IMR-90 (cell line): ENCODE results near the gene URB1. TPM values are rescaled to one million over a fixed set of nuclear protein-coding genes. Genes with fewer than 3 reads are reported as not detected.

Experiments used
- ATAC-seq: fragments of 200-7000 bp; cut with Tn5 transposase; 2 replicates; pipeline ENCODE4 v1.9.1; 2020; ENCODE audit warnings: low read depth, mild to moderate bottlenecking, moderate library complexity
- BruUV-seq: library from RNA; stranded (reverse); fragments of 400-500 nt; replicated peaks from 2 replicates; lab custom pipeline; 2021; lab: Mats Ljungman, UMichigan
- CTCF ChIA-PET: fragments of 300-600 bp; formaldehyde crosslinking; extraction: SDS; loops from one replicate; lab custom pipeline; 2021; ENCODE audit warnings: antibody characterized with exemption; lab: Yijun Ruan, JAX
- POLR2A ChIA-PET: fragments of 300-600 bp; sonication (Branson Sonifier 250); formaldehyde crosslinking; loops from one replicate; lab custom pipeline; 2022; ENCODE audit warnings: antibody characterized with exemption; ENCODE audit not compliant: unreplicated experiment; lab: Charles Lee
- DNase-seq: peaks from one replicate; pipeline ENCODE4 v3.0.0; 2013
- H2AFZ ChIP-seq: replicated peaks from 2 replicates; pipeline ENCODE3; 2013; ENCODE audit warnings: low read length, mild to moderate bottlenecking; ENCODE audit not compliant: poor library complexity
- H2AK5ac ChIP-seq: 2 replicates; pipeline ENCODE4 v1.6.1; 2013; ENCODE audit warnings: low read depth, low read length, inconsistent platforms
- H2AK9ac ChIP-seq: replicated peaks from 2 replicates; pipeline ENCODE3; 2013; ENCODE audit warnings: mild to moderate bottlenecking, low read depth, low read length, moderate library complexity; ENCODE audit not compliant: poor library complexity
- H2BK120ac ChIP-seq: 2 replicates; pipeline ENCODE4 v1.6.1; 2013; ENCODE audit warnings: low read depth, low read length, inconsistent platforms
- H2BK15ac ChIP-seq: 3 replicates; pipeline ENCODE4 v1.6.1; 2013; ENCODE audit warnings: low read depth, low read length, inconsistent platforms
- H2BK20ac ChIP-seq: 2 replicates; pipeline ENCODE4 v1.6.1; 2013; ENCODE audit warnings: low read depth, mild to moderate bottlenecking, inconsistent platforms, low read length, moderate library complexity
- H2BK5ac ChIP-seq: 2 replicates; pipeline ENCODE4 v1.6.1; 2013; ENCODE audit warnings: mild to moderate bottlenecking, low read depth, low read length, inconsistent platforms; ENCODE audit not compliant: poor library complexity, severe bottlenecking
- H3K14ac ChIP-seq: replicated peaks from 2 replicates; pipeline ENCODE4 v1.6.1; 2013; ENCODE audit warnings: low read depth, low read length, inconsistent platforms
- H3K18ac ChIP-seq: 2 replicates; pipeline ENCODE4 v1.6.1; 2013; ENCODE audit warnings: low read depth, low read length, control low read depth
- H3K23ac ChIP-seq: 2 replicates; pipeline ENCODE4 v1.6.1; 2013; ENCODE audit warnings: low read depth, low read length, inconsistent platforms
- H3K27ac ChIP-seq: 2 replicates; pipeline ENCODE4 v1.5.1; 2013; ENCODE audit warnings: mild to moderate bottlenecking, control low read depth, low read length; ENCODE audit not compliant: insufficient read depth
- H3K27me3 ChIP-seq: 2 replicates; pipeline ENCODE4 v1.6.1; 2013; ENCODE audit warnings: low read length; ENCODE audit not compliant: control insufficient read depth, insufficient read depth
- H3K36me3 ChIP-seq: 2 replicates; pipeline ENCODE4 v1.6.1; 2013; ENCODE audit warnings: low read length, mixed read lengths; ENCODE audit not compliant: control insufficient read depth, insufficient read depth
- H3K4ac ChIP-seq: 2 replicates; pipeline ENCODE4 v1.6.1; 2013; ENCODE audit warnings: low read depth, low read length, inconsistent platforms
- H3K4me1 ChIP-seq: 2 replicates; pipeline ENCODE4 v1.6.1; 2013; ENCODE audit warnings: low read length, mixed read lengths; ENCODE audit not compliant: control insufficient read depth, insufficient read depth
- H3K4me2 ChIP-seq: 2 replicates; pipeline ENCODE4 v1.6.1; 2013; ENCODE audit warnings: low read depth, mild to moderate bottlenecking, control low read depth, low read length, moderate library complexity
- H3K4me3 ChIP-seq: 2 replicates; pipeline ENCODE4 v1.5.1; 2013; ENCODE audit warnings: low read depth, mild to moderate bottlenecking, control low read depth, low read length, moderate library complexity; ENCODE audit not compliant: insufficient read depth
- H3K56ac ChIP-seq: 2 replicates; pipeline ENCODE4 v1.6.1; 2013; ENCODE audit warnings: low read length, inconsistent platforms; ENCODE audit not compliant: insufficient read depth; ENCODE audit errors: extremely low read depth
- H3K79me1 ChIP-seq, 2 experiments: 2 replicates each; pipeline ENCODE4 v1.6.1; 2013; ENCODE audit warnings: low read length in 2 of 2, inconsistent platforms in 1 of 2, low read depth in 1 of 2
- H3K9ac ChIP-seq: 2 replicates; pipeline ENCODE4 v1.6.1; 2013; ENCODE audit warnings: low read depth, low read length, control low read depth
- H3K9me1 ChIP-seq: 2 replicates; pipeline ENCODE4 v1.6.1; 2013; ENCODE audit warnings: low read length, inconsistent platforms; ENCODE audit not compliant: insufficient read depth
- H3K9me3 ChIP-seq: 2 replicates; pipeline ENCODE4 v1.6.1; 2013; ENCODE audit warnings: low read length; ENCODE audit not compliant: control insufficient read depth, insufficient read depth
- H4K20me1 ChIP-seq: 2 replicates; pipeline ENCODE4 v1.6.1; 2013; ENCODE audit warnings: low read length, inconsistent platforms; ENCODE audit not compliant: insufficient read depth
- H4K5ac ChIP-seq: 2 replicates; pipeline ENCODE4 v1.6.1; 2013; ENCODE audit warnings: mild to moderate bottlenecking, low read depth, low read length, control low read depth
- H4K8ac ChIP-seq, 2 experiments: 2 replicates each; pipeline ENCODE4 v1.6.1; 2013; ENCODE audit warnings: low read depth in 2 of 2, low read length in 2 of 2, control low read depth in 1 of 2, inconsistent platforms in 1 of 2
- H4K91ac ChIP-seq: 2 replicates; pipeline ENCODE4 v1.6.1; 2013; ENCODE audit warnings: low read depth, low read length, inconsistent platforms; ENCODE audit not compliant: insufficient read depth
- BHLHE40 ChIP-seq: fragments of 150-350 bp; IDR thresholded peaks from 2 replicates; pipeline ENCODE4 v1.6.1; 2016; ENCODE audit warnings: mild to moderate bottlenecking, low read depth, low read length
- CEBPB ChIP-seq: IDR thresholded peaks from 2 replicates; pipeline ENCODE4 v1.6.1; 2012; ENCODE audit warnings: low read depth, low read length, improper control_type of control experiment
- CHD1 ChIP-seq: IDR thresholded peaks from 2 replicates; pipeline ENCODE4 v1.6.1; 2012; ENCODE audit warnings: low read depth, low read length, improper control_type of control experiment
- CTCF ChIP-seq: conservative IDR thresholded peaks from 2 replicates; pipeline ENCODE4 v1.5.1; 2012; ENCODE audit warnings: mild to moderate bottlenecking, low read depth, low read length, improper control_type of control experiment
- FOS ChIP-seq: fragments of 150-350 bp; IDR thresholded peaks from 2 replicates; pipeline ENCODE4 v1.6.1; 2016; ENCODE audit warnings: low read depth, low read length
- MAFK ChIP-seq: IDR thresholded peaks from 2 replicates; pipeline ENCODE4 v1.6.1; 2012; ENCODE audit warnings: low read depth, low read length, improper control_type of control experiment
- MAZ ChIP-seq: IDR thresholded peaks from 2 replicates; pipeline ENCODE4 v1.6.1; 2012; ENCODE audit warnings: low read depth, mild to moderate bottlenecking, low read length, improper control_type of control experiment, moderate library complexity, borderline replicate concordance
- MXI1 ChIP-seq: IDR thresholded peaks from 2 replicates; pipeline ENCODE4 v1.6.1; 2012; ENCODE audit warnings: low read depth, mild to moderate bottlenecking, low read length, moderate library complexity, borderline replicate concordance
- NFE2L2 ChIP-seq: fragments of 150-350 bp; IDR thresholded peaks from 2 replicates; pipeline ENCODE4 v1.6.1; 2016; ENCODE audit warnings: low read depth, mild to moderate bottlenecking, low read length
- POLR2A ChIP-seq: IDR thresholded peaks from 2 replicates; pipeline ENCODE4 v1.6.1; 2012; ENCODE audit warnings: mild to moderate bottlenecking, low read depth, low read length
- RAD21 ChIP-seq: IDR thresholded peaks from 2 replicates; pipeline ENCODE4 v1.6.1; 2012; ENCODE audit warnings: low read length, improper control_type of control experiment
- RCOR1 ChIP-seq: IDR thresholded peaks from 2 replicates; pipeline ENCODE4 v1.6.1; 2012; ENCODE audit warnings: mild to moderate bottlenecking, low read length, improper control_type of control experiment; ENCODE audit not compliant: insufficient replicate concordance
- RFX5 ChIP-seq: IDR thresholded peaks from 2 replicates; pipeline ENCODE4 v1.8.0; 2012; ENCODE audit warnings: low read depth, mild to moderate bottlenecking, low read length, moderate library complexity
- SMC3 ChIP-seq: fragments of 150-350 bp; IDR thresholded peaks from 2 replicates; pipeline ENCODE4 v1.6.1; 2016; ENCODE audit warnings: low read depth, mild to moderate bottlenecking, antibody characterized with exemption, low read length, moderate library complexity
- USF2 ChIP-seq: fragments of 150-350 bp; IDR thresholded peaks from 2 replicates; pipeline ENCODE4 v1.6.1; 2017; ENCODE audit warnings: mild to moderate bottlenecking, antibody characterized with exemption, low read length, low read depth
- WGBS, 2 experiments: methylation state at CpG; one replicate each; pipeline versions ENCODE4 v1.1.5 to v1.1.7; 2013; ENCODE audit warnings: missing lambda C conversion rate in 2 of 2; ENCODE audit not compliant: insufficient read length in 1 of 2; ENCODE audit errors: extremely low coverage in 2 of 2; 5-methylcytosine and 5-hydroxymethylcytosine counted together
- dilution Hi-C: fragments of 300-500 bp; cut with HindIII; formaldehyde crosslinking; loops from one replicate; pipeline ENCODE4 v1.14.3; 2018; ENCODE audit warnings: low sequenced_read_pairs; ENCODE audit not compliant: unreplicated experiment
- in situ Hi-C: fragments of 300-500 bp; cut with MboI; formaldehyde crosslinking; loops from 3 replicates; pipeline ENCODE4 v1.14.3; 2019; ENCODE audit warnings: low sequenced_read_pairs, inconsistent platforms, mixed read lengths
- intact Hi-C: fragments of 100-400 bp; cut with micrococcal nuclease; formaldehyde crosslinking; loops from 2 replicates; pipeline ENCODE4 v1.10.0; 2022
- polyA plus RNA-seq, 3 experiments: library from polyadenylated mRNA; depleted of rRNA; stranded (reverse); fragments of >200 nt; gene quantifications; 2 replicates each; pipeline ENCODE4 v1.2.3, GENCODE V29; 2012; ENCODE audit warnings: low replicate concordance in 1 of 3
- total RNA-seq: library from RNA; depleted of rRNA; stranded (reverse); fragments of >200 nt; gene quantifications from 2 replicates; pipeline ENCODE4 v1.2.3, GENCODE V29; 2012
- TF ChIP-seq, protein P1 (sequence below): fragments of 150-350 bp; IDR thresholded peaks from 2 replicates; pipeline ENCODE4 v1.6.1; 2016; ENCODE audit warnings: low read depth, mild to moderate bottlenecking, low read length, moderate library complexity, borderline replicate concordance

Gene URB1
- total and polyA plus RNA-seq, 2 of the 4 experiments (the other 2 are of a cell fraction), result 9.2 to 12.7 TPM

- Histone ChIP-seq H2BK20ac (no peak overlapping the region), H2AK5ac (no peak overlapping the region), H3K27ac (no peak overlapping the region), H3K23ac (no peak overlapping the region), H3K27me3 (no peaks in the 10 kb centered on the region), H3K79me1 (no peaks in the 10 kb centered on the region), H4K91ac (no peak overlapping the region), H3K9me3 (no peaks in the 10 kb centered on the region), H4K8ac (no peak overlapping the region), H3K4ac (no peak overlapping the region), H3K9me1 (peaks cover 9% of the 10 kb centered on the region), H2AK9ac (no peak overlapping the region), H2BK120ac (no peak overlapping the region), H3K4me2 (no peak overlapping the region), H3K36me3 (peaks cover 8% of the 10 kb centered on the region), H3K14ac (no peak overlapping the region), H3K4me3 (no peak overlapping the region), H3K9ac (no peak overlapping the region), H2BK5ac (no peak overlapping the region), H3K56ac (no peak overlapping the region), H3K4me1 (peaks cover 2% of the 10 kb centered on the region; the same call in 1 of the 2 replicates), H3K18ac (no peak overlapping the region), H2AFZ (no peak overlapping the region), H4K5ac (no peak overlapping the region), H2BK15ac (no peak overlapping the region), H4K20me1 (no peaks in the 10 kb centered on the region)
- dilution Hi-C loops, result no loop called here
- no peak for ATAC-seq
- TF ChIP-seq RCOR1 (no peak), MXI1 (no peak), RAD21 (no peak), CEBPB (no peak), FOS (no peak), BHLHE40 (no peak), USF2 (no peak), POLR2A (no peak), MAZ (no peak), SMC3 (no peak), RFX5 (no peak), CTCF (no peak), NFE2L2 (no peak), CHD1 (no peak), MAFK (no peak)
- TF ChIP-seq, protein P1, sequence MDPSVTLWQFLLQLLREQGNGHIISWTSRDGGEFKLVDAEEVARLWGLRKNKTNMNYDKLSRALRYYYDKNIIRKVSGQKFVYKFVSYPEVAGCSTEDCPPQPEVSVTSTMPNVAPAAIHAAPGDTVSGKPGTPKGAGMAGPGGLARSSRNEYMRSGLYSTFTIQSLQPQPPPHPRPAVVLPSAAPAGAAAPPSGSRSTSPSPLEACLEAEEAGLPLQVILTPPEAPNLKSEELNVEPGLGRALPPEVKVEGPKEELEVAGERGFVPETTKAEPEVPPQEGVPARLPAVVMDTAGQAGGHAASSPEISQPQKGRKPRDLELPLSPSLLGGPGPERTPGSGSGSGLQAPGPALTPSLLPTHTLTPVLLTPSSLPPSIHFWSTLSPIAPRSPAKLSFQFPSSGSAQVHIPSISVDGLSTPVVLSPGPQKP, result no peak
- DNase-seq, result no peak
- no TSS peak for BruUV-seq
- intact Hi-C loops, result no loop called here
- no CpG with 5 or more reads among the region's 6 CpGs for WGBS, 2 experiments
- ChIA-PET CTCF (no interaction called here), POLR2A (no interaction called here)
- in situ Hi-C loops, result no loop called here
Observed at GRCh38 chr21:32299695-32300094, 93.1 kb downstream of the URB1 start.
